WTC11 (cell line): ENCODE data around the gene ERC2.

Experiments used
- CTCF ChIP-seq: fragments of 200-600 bp; IDR thresholded peaks from 2 replicates; pipeline ENCODE4 v1.8.0; 2022; ENCODE audit warnings: antibody characterized with exemption
- EMX1 ChIP-seq: fragments of 250-450 bp; sonication (Bioruptor Pico); IDR thresholded peaks from 2 replicates; pipeline ENCODE4 v1.8.0; 2021; ENCODE audit warnings: mild to moderate bottlenecking
- NFE2L1 ChIP-seq: sonication (generic); formaldehyde crosslinking; IDR thresholded peaks from 2 replicates; pipeline ENCODE4 v1.8.1; 2023; ENCODE audit warnings: missing genetic modification reagents
- RORB ChIP-seq: fragments of 250-450 bp; sonication (Bioruptor Pico); IDR thresholded peaks from 2 replicates; pipeline ENCODE4 v1.9.0; 2021; ENCODE audit warnings: mild to moderate bottlenecking
- TEAD4 ChIP-seq: sonication (generic); formaldehyde crosslinking; IDR thresholded peaks from 2 replicates; pipeline ENCODE4 v1.8.0; 2022; ENCODE audit warnings: mild to moderate bottlenecking, missing genetic modification reagents
- ZNF281 ChIP-seq: sonication (generic); formaldehyde crosslinking; IDR thresholded peaks from 2 replicates; pipeline ENCODE4 v1.8.0; 2023; ENCODE audit warnings: mild to moderate bottlenecking, missing genetic modification reagents
- TF ChIP-seq, protein P1 (sequence below): sonication (generic); formaldehyde crosslinking; IDR thresholded peaks from 2 replicates; pipeline ENCODE4 v1.8.0; 2022; ENCODE audit warnings: mild to moderate bottlenecking, missing genetic modification reagents

DNA sequence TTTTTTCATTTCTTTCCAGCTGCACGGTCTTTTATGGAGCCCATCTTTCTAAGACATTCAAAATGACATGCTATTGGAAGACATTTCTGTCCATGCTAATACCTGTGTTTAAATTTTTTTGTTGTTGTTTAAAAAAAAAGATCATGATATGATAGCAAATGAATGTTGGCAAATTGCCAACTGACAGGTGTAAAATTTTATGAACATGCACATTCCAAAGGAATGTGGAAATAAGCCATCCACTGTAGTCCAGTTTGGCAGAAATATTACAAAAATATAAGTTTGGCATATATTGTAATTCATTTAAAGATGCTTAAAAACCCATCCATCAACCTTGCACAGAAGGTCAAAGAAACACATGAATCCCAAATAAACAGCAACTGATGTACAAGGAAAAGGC lies 905.6 kb downstream of the ERC2 start:
- TF ChIP-seq CTCF = no peak
- TF ChIP-seq TEAD4 (CRISPR knock-in tag) = no peak
- TF ChIP-seq NFE2L1 (CRISPR knock-in tag) = no peak
- no peak for TF ChIP-seq ZNF281
- TF ChIP-seq, protein P1, sequence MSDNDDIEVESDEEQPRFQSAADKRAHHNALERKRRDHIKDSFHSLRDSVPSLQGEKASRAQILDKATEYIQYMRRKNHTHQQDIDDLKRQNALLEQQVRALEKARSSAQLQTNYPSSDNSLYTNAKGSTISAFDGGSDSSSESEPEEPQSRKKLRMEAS (CRISPR knock-in tag) = no peak
- no peak for TF ChIP-seq EMX1 (CRISPR knock-in tag)
- no peak for TF ChIP-seq RORB (CRISPR knock-in tag)
